ENCODE data around the gene SAFB. TPM values are rescaled to one million over a fixed set of nuclear protein-coding genes. Genes with fewer than 3 reads are reported as not detected.

SAFB gene
- 100 to 1,000 TPM; 128 to 150 (median 134) TPM for polyA plus RNA-seq (ENCODE audit: insufficient read length in 3 of 3)

GRCh38 chr19:5622465-5623396, at the start of gene SAFB, which contains the start of gene SAFB2:
Gene SAFB (plus strand): TSS chr19:5623083. CDS start chr19:5623206, 123 bp downstream.
Gene SAFB2 (minus strand): TSS chr19:5622776. CDS start chr19:5622715, 61 bp downstream.
- DNase-seq (ENCODE audit: low read depth in 3 of 3, low spot score in 2 of 3): peak; percentile 99 to 100 (median 99)

GRCh38 chr19:5575590-5575989, 47.3 kb upstream of the SAFB start:
- no peak for DNase-seq (ENCODE audit: low read depth in 3 of 3, low spot score in 2 of 3)

GRCh38 chr19:5578097-5578846, 44.6 kb upstream of the SAFB start:
- DNase-seq (ENCODE audit: low read depth in 3 of 3, low spot score in 2 of 3): no peak

GRCh38 chr19:5579286-5579685, 43.6 kb upstream of the SAFB start:
- no peak for DNase-seq (ENCODE audit: low read depth in 3 of 3, low spot score in 2 of 3)

- no peak for DNase-seq (ENCODE audit: low read depth in 3 of 3, low spot score in 2 of 3)
Measured at GRCh38 chr19:5579697-5580096, 43.2 kb upstream of the SAFB start.

GRCh38 chr19:5580161-5580571, 42.7 kb upstream of the SAFB start:
- DNase-seq (ENCODE audit: low read depth in 3 of 3, low spot score in 2 of 3): no peak

- DNase-seq (ENCODE audit: low read depth in 3 of 3, low spot score in 2 of 3): no peak
Measured at GRCh38 chr19:5585461-5586299, 37.2 kb upstream of the SAFB start.

- DNase-seq (ENCODE audit: low read depth in 3 of 3, low spot score in 2 of 3): no peak
Measured at GRCh38 chr19:5586300-5587070, 36.4 kb upstream of the SAFB start.

- no peak for DNase-seq (ENCODE audit: low read depth in 3 of 3, low spot score in 2 of 3)
Measured at GRCh38 chr19:5587071-5587455, 35.8 kb upstream of the SAFB start.

- DNase-seq (ENCODE audit: low read depth in 3 of 3, low spot score in 2 of 3): no peak
Measured at GRCh38 chr19:5587661-5588060, 35.2 kb upstream of the SAFB start.

GRCh38 chr19:5588441-5588840, 34.4 kb upstream of the SAFB start:
- DNase-seq (ENCODE audit: low read depth in 3 of 3, low spot score in 2 of 3): no peak

- DNase-seq (ENCODE audit: low read depth in 3 of 3, low spot score in 2 of 3): no peak
Measured at GRCh38 chr19:5588906-5589676, 33.8 kb upstream of the SAFB start.

GRCh38 chr19:5590151-5590864, 32.6 kb upstream of the SAFB start:
- no peak for DNase-seq (ENCODE audit: low read depth in 3 of 3, low spot score in 2 of 3)

GRCh38 chr19:5590865-5591154, 32.1 kb upstream of the SAFB start:
- no peak for DNase-seq (ENCODE audit: low read depth in 3 of 3, low spot score in 2 of 3)

GRCh38 chr19:5591476-5591875, 31.4 kb upstream of the SAFB start:
- no peak for DNase-seq (ENCODE audit: low read depth in 3 of 3, low spot score in 2 of 3)

GRCh38 chr19:5592531-5593342, 30.1 kb upstream of the SAFB start:
- no peak for DNase-seq (ENCODE audit: low read depth in 3 of 3, low spot score in 2 of 3)

GRCh38 chr19:5593343-5594255, 29.3 kb upstream of the SAFB start:
- DNase-seq (ENCODE audit: low read depth in 3 of 3, low spot score in 2 of 3): no peak
